Stimulated activated CD4-positive, alpha-beta T cell treated with anti-CD3 and anti-CD28 coated beads, Interleukin-2, amount 100 ng/mL, for 24 hours (primary cell): Measurements from ENCODE around the gene NNT.
"Not testable (repeated sequence)": the region's sequence is repeated elsewhere in the genome, so short reads cannot be mapped to it uniquely, and the experiment has no call there.

Experiments used
- DNase-seq, 2 donors: peaks; one replicate each; pipeline ENCODE4 v3.0.0-alpha.2; 2020

The NNT gene

DNA sequence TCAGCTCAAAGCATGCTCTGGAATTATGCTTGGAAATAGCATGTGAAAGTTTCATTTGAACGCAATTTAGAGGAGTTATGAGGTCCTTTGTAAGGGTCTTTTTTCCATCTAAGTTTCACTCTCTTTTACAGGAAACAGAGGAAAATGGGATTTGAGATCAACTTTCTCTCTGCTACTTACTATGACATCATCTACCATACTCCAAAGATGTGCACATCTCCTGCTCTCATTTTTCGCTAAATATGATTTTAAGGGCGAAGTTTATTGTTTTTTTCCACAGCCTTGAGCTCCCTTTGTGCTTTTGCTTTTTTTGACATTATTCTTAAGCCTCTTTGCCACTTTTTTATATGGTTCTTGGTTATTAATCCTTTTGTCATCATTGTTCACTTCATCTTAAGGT lies 125.6 kb downstream of the NNT start:
- no peak for DNase-seq

DNA sequence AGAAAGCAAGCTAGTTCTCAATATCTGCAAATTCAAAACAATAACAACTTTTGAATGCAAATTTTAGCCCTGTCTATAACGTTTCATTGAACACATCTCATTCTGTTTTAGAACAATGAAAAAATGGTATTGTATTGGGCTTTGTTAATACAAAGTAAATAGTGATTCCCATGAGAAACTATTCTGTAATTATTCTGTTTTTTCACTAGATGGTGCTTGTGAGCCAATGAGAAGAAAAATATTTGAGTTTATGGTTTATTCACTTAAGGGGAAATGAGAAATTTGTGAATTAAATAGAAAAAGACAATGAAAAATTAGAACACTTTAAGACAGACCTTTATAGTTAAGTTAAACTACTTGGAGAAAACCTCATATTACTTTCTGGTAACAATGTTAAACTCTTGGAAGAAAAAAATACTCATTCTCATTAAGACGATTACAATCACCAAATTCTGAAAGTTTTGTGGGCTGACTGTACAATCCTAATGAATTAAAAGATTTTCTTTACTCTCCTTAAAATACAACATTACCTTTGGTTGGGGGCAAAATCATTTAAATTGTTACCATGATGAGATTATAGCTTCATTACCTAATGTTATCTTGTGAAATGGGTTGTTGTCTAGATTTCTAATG lies 127.0 kb downstream of the NNT start:
- DNase-seq, result no peak

DNA sequence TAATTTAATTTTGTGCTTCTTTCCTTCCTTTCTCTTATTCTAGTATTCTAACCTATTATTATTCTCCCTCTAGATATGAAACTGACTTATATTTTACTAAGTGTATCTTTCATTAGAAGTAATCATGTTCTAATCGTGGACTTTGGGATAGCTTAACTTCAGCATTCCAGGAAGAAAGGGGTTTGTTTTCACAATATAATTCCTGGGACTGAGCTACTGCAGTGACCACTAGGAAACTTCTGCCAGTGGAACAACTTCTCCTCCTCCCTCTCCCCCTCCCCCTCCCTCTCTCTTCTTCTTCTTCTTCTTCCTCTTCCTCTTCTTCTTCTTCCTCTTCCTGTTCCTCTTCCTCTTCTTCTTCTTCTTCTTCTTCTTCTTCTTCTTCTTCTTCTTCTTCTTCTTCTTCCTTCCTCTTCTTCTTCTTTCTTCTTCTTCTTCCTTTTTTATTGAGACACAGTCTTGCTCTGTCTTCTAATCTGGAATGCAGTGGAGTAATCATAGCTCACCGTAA lies 127.9 kb downstream of the NNT start:
- no peak for DNase-seq

DNA sequence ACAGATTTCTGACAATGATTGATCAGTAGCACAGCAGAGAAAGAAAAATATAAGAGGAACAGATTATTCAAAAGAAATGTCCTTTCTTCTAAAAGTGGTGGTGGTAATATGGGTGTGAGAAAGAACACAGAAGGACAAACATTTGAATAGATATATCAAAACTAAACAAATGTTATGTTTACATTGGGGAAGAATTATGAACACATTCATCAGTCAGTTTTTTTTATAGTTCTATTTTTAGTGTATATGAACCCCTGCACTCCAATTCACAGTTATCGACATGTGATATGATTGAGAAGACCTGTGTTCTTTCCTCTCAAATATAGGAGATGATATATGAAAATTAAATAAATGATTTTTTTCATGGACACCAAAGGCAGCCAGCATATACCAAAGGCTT lies 128.6 kb downstream of the NNT start:
- DNase-seq, result no peak

DNA sequence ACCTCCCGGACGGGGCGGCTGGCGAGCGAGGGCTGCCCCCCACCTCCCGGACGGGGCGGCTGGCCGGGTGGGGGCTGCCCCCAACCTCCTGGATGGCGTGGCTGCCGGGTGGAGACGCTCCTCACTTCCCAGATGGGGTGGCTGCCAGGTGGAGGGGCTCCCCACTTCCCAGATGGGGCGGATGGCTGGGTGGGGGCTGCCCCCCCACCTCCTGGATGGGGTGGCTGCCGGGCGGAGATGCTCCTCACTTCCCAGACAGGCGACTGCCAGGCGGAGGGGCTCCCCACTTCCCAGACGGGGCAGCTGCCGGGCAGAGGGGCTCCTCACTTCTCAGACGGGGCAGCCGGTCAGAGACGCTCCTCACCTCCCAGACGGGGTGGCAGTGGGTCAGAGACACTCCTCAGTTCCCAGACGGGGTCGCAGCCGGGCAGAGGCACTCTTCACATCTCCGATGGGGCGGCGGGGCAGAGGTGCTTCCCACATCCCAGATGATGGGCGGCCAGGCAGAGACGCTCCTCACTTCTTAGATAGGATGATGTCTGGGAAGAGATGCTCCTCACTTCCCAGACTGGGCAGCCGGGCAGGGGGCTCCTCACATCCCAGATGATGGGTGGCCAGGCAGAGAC lies 143.1 kb downstream of the NNT start:
- DNase-seq, result not testable (repeated sequence)

DNA sequence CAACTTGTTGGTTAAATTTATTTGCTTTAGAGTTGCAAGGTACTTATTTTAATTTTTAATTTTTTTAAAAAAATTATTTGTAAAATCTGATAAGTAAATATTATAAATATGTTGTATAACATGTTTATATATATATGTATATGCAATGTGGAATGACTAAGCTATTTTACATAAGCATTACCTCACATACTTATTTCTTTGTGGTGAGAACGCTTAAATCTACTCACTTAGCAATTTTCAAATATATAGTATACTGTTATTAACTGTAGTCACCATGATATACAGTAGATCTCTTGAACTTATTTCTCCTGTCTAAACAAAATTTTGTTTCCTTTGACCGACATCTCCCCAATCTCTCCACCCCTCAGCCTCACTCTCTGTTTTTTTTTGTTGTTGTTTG lies 147.8 kb downstream of the NNT start:
- DNase-seq, result no peak

DNA sequence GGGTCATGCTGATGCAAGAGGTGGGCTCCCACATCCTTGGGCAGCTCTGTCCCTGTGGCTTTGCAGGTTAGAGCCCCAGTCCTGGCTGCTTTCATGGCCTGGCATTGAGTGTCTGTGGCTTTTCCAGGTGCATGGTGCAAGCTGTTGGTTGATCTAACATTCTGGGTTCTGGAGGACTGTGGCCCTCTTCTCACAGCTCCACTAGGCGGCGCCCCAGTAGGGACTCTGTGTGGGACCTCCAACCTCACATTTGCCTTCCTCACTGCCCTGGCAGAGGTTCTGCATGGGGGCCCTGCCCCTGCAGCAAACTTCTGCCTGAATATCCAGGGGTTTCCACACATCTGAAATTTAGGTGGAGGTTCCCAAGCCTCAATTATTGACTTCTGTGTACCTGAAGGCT lies 150.1 kb downstream of the NNT start:
- DNase-seq, result no peak
